Measurements from ENCODE around the gene SHBG. TPM values are rescaled to one million over a fixed set of nuclear protein-coding genes. Genes with fewer than 3 reads are reported as not detected.

Gene SHBG
- total and polyA plus RNA-seq, 4 donors: 0.16 to 0.63 (median 0.42) TPM

GRCh38 chr17:7606280-7606679, 23.7 kb upstream of the SHBG start:
- ATAC-seq (ENCODE audit: insufficient read depth, low FRiP score): no peak
- Histone ChIP-seq H3K36me3 (ENCODE audit: control insufficient read depth in 4 of 4, insufficient read depth in 4 of 4, low read length in 4 of 4) (peaks cover 11 to 34% (median 25%) of the 10 kb centered on the region in 4 donors), H3K4me3 (no peak overlapping the region), H3K27me3 (ENCODE audit: control insufficient read depth in 3 of 3, insufficient read depth in 3 of 3, low read length in 2 of 3) (no peaks in the 10 kb centered on the region), H3K27ac (ENCODE audit: low read depth in 1 of 2, low read length in 1 of 2) (peak overlapping the region in 1 of 2 donors; percentile 91), H3K9me3 (ENCODE audit: control insufficient read depth in 4 of 4, insufficient read depth in 3 of 4, low read length in 3 of 4) (no peaks in the 10 kb centered on the region), H3K9ac (ENCODE audit: insufficient read depth in 1 of 2, low read length in 2 of 2) (no peak overlapping the region), H3K4me1 (ENCODE audit: control insufficient read depth in 5 of 5, insufficient read depth in 5 of 5, low read length in 5 of 5) (peaks cover 0 to 9% (median 0%) of the 10 kb centered on the region in 5 donors)
- no peak for DNase-seq
- TF ChIP-seq CTCF (IDR thresholded peaks at IDR 0.05; ENCODE audit: control extremely low read depth, extremely low read depth): no peak
- WGBS, 2 donors: 96% methylated on average over 4 of the region's 4 CpGs

- WGBS, 2 donors: 93 to 100% methylated on average over 2 of the region's 2 CpGs
- Histone ChIP-seq H3K4me3 (no peak overlapping the region), H3K27me3 (ENCODE audit: control insufficient read depth in 3 of 3, insufficient read depth in 3 of 3, low read length in 2 of 3) (no peaks in the 10 kb centered on the region), H3K4me1 (ENCODE audit: control insufficient read depth in 5 of 5, insufficient read depth in 5 of 5, low read length in 5 of 5) (peaks cover 6 to 23% (median 19%) of the 10 kb centered on the region in 5 donors), H3K9me3 (ENCODE audit: control insufficient read depth in 4 of 4, insufficient read depth in 3 of 4, low read length in 3 of 4) (no peaks in the 10 kb centered on the region), H3K36me3 (ENCODE audit: control insufficient read depth in 4 of 4, insufficient read depth in 4 of 4, low read length in 4 of 4) (peaks cover 0 to 20% (median 5%) of the 10 kb centered on the region in 4 donors), H3K9ac (ENCODE audit: insufficient read depth in 1 of 2, low read length in 2 of 2) (peak overlapping the region in 1 of 2 donors; percentile 28), H3K27ac (ENCODE audit: low read depth in 1 of 2, low read length in 1 of 2) (peak overlapping the region in 1 of 2 donors; percentile 12)
- DNase-seq: no peak
- no peak for TF ChIP-seq CTCF (IDR thresholded peaks at IDR 0.05; ENCODE audit: control extremely low read depth, extremely low read depth)
- no peak for ATAC-seq (ENCODE audit: insufficient read depth, low FRiP score)
Measured at GRCh38 chr17:7610641-7611040, 19.3 kb upstream of the SHBG start.

- ATAC-seq (ENCODE audit: insufficient read depth, low FRiP score) (no peak), DNase-seq (no peak)
- H3K27ac ChIP-seq (ENCODE audit: low read depth in 1 of 2, low read length in 1 of 2): no peak overlapping the region
- peaks cover 0 to 16% (median 1%) of the 10 kb centered on the region in 4 donors for H3K36me3 ChIP-seq (ENCODE audit: control insufficient read depth in 4 of 4, insufficient read depth in 4 of 4, low read length in 4 of 4)
- H3K9ac ChIP-seq (ENCODE audit: insufficient read depth in 1 of 2, low read length in 2 of 2): peak overlapping the region in 1 of 2 donors; percentile 42
- TF ChIP-seq CTCF (IDR thresholded peaks at IDR 0.05; ENCODE audit: control extremely low read depth, extremely low read depth): no peak
- 54 to 62% methylated on average over 3 of the region's 3 CpGs for WGBS, 2 donors
- H3K4me3 ChIP-seq: no peak overlapping the region
- no peaks in the 10 kb centered on the region for H3K9me3 ChIP-seq (ENCODE audit: control insufficient read depth in 4 of 4, insufficient read depth in 3 of 4, low read length in 3 of 4)
- peaks cover 5 to 23% (median 17%) of the 10 kb centered on the region in 5 donors for H3K4me1 ChIP-seq (ENCODE audit: control insufficient read depth in 5 of 5, insufficient read depth in 5 of 5, low read length in 5 of 5)
- H3K27me3 ChIP-seq (ENCODE audit: control insufficient read depth in 3 of 3, insufficient read depth in 3 of 3, low read length in 2 of 3): no peaks in the 10 kb centered on the region
Measured at GRCh38 chr17:7611635-7612293, 18.2 kb upstream of the SHBG start.

Measured in lung (tissue), 12 donors.